GM12801 (cell line): ENCODE results near the gene VSIG10L2.

Experiments
- CTCF ChIP-seq: IDR thresholded peaks from one replicate; pipeline ENCODE4 v1.5.1; 2011; ENCODE audit warnings: control low read depth; ENCODE audit not compliant: insufficient read length; ENCODE audit errors: extremely low read depth

The VSIG10L2 gene

GRCh38 chr11:125978181-125978716 lies 32.4 kb downstream of the VSIG10L2 start:
- TF ChIP-seq CTCF, result no peak

- TF ChIP-seq CTCF, result no peak
These were observed 33.0 kb downstream of the VSIG10L2 start for GRCh38 chr11:125978778-125979407.

- TF ChIP-seq CTCF, result no peak
These were observed 33.7 kb downstream of the VSIG10L2 start for GRCh38 chr11:125979511-125979910.

- no peak for TF ChIP-seq CTCF
These were observed 34.6 kb downstream of the VSIG10L2 start for GRCh38 chr11:125980436-125980835.

GRCh38 chr11:125982348-125982730 lies 36.5 kb downstream of the VSIG10L2 start:
- no peak for TF ChIP-seq CTCF

- TF ChIP-seq CTCF, result no peak
These were observed 41.3 kb downstream of the VSIG10L2 start for GRCh38 chr11:125987066-125987641.

- no peak for TF ChIP-seq CTCF
These were observed 44.4 kb downstream of the VSIG10L2 start for GRCh38 chr11:125990244-125990643.
